ENCODE results near the gene PRODH.
"Not testable (repeated sequence)": the region's sequence is repeated elsewhere in the genome, so short reads cannot be mapped to it uniquely, and the experiment has no call there.

DNA sequence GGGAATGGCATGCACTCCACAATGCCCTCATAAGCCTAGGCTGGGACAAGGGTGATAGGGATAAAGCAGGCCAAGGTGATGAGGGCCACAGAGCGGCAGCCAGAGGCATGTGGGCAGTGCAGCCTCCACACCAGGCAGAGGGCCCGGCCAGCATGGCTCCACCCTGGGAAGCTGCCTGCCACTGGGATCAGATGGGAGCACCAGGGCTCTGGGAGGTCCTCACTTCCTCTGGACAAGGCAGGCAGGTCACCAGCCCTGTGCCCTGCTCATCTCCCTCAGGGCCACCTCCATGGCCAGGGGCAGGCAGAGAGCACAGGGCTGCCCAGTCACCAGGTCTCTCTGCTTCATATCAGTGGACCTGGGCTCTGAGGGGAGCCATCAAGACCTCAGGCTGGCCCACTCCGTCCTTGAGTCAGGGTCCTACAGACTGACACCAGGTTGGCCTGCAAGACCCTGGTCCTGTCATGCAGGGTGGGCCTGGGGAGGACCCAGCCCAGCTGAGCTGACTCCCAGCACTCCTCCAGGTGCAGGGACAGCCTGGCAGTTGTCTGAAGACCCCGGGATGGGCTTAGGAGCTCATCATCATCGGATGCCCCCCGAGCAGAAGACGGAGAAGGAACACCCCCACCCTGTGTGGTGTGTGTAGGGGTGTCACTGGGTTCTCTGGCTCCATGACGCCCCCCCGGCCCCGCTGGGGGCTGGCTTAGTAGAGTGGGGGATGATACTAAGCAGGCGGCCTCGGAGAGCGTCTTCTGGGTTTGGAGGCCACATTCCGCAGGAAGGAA is 33.3 kb upstream of the PRODH start:
- TF ChIP-seq CTBP1 (IDR thresholded peaks at IDR 0.05; ENCODE audit: borderline replicate concordance); ARNT (IDR thresholded peaks at IDR 0.05); BHLHE40 (IDR thresholded peaks at IDR 0.05; ENCODE audit: borderline replicate concordance); FOXA1 (IDR thresholded peaks at IDR 0.05): not testable (repeated sequence)

Data from HEK293T (cell line).